SK-N-SH (cell line): ENCODE results near the gene BABAM2. TPM values are rescaled to one million over a fixed set of nuclear protein-coding genes. Genes with fewer than 3 reads are reported as not detected.
A peak's percentile ranks its signal among the peaks of the same experiment; 100 is the strongest.

ENCODE experiments used
- CTCF ChIA-PET: fragments of 300-600, 350-600 bp; formaldehyde crosslinking; extraction: SDS; loops from one replicate; lab custom pipeline; 2021; lab: Yijun Ruan, JAX
- POLR2A ChIA-PET: fragments of 350-600 bp; sonication (Branson Sonifier 250); formaldehyde crosslinking; extraction: SDS; loops from one replicate; lab custom pipeline; 2020; ENCODE audit warnings: antibody characterized with exemption, inconsistent platforms; lab: Yijun Ruan, JAX
- DNase-seq: peaks from one replicate; pipeline ENCODE4 v3.0.0; 2012
- H2AFZ ChIP-seq: fragments of 200-600 bp; sonication (generic); 2 replicates; pipeline ENCODE4 v1.8.1; 2016; ENCODE audit warnings: antibody characterized with exemption, mild to moderate bottlenecking, low read depth
- H3F3A ChIP-seq: fragments of 200-600 bp; sonication (generic); replicated peaks from 2 replicates; pipeline ENCODE3; 2016; ENCODE audit warnings: antibody characterized with exemption, mild to moderate bottlenecking; ENCODE audit not compliant: insufficient read depth
- H3K27ac ChIP-seq, 2 experiments: fragments of 200-500 bp in 1 of 2; fragments of 200-600 bp in 1 of 2; sonication (Bioruptor generic) in 1 of 2; sonication (generic), shearing (Covaris generic) in 1 of 2; 2 replicates each; pipeline versions ENCODE4 v1.5.1 to v1.6.1; 2014 to 2016; ENCODE audit warnings: low read depth in 2 of 2, inconsistent platforms in 1 of 2, low read length in 1 of 2, mild to moderate bottlenecking in 1 of 2, mixed read lengths in 1 of 2
- H3K27me3 ChIP-seq: fragments of 200-600 bp; sonication (generic), shearing (Covaris generic); 2 replicates; pipeline ENCODE4 v1.6.1; 2016; ENCODE audit warnings: mixed run types; ENCODE audit not compliant: insufficient read depth
- H3K36me3 ChIP-seq, 2 experiments: fragments of 200-500 bp in 1 of 2; fragments of 200-600 bp in 1 of 2; sonication (Bioruptor generic) in 1 of 2; sonication (generic) in 1 of 2; replicated peaks in 1 of 2; 2 replicates each; pipeline versions ENCODE3 to v1.5.1; 2014 to 2016; ENCODE audit warnings: low read length in 1 of 2, mild to moderate bottlenecking in 1 of 2; ENCODE audit not compliant: insufficient read depth in 2 of 2, control insufficient read depth in 1 of 2
- H3K4me1 ChIP-seq, 2 experiments: fragments of 200-500 bp in 1 of 2; fragments of 200-600 bp in 1 of 2; sonication (Bioruptor generic) in 1 of 2; sonication (generic), shearing (Covaris generic) in 1 of 2; 2 replicates each; pipeline versions ENCODE4 v1.5.1 to v1.6.1; 2014 to 2016; ENCODE audit warnings: low read depth in 1 of 2, low read length in 1 of 2, mixed run types in 1 of 2; ENCODE audit not compliant: insufficient read depth in 2 of 2, control insufficient read depth in 1 of 2
- H3K4me2 ChIP-seq: fragments of 200-600 bp; sonication (generic), shearing (Covaris generic); 2 replicates; pipeline ENCODE4 v1.6.1; 2017; ENCODE audit warnings: mixed run types
- H3K4me3 ChIP-seq, 2 experiments: fragments of 200-500 bp in 1 of 2; fragments of 200-600 bp in 1 of 2; sonication (Bioruptor generic) in 1 of 2; sonication (generic), shearing (Covaris generic) in 1 of 2; 2 replicates each; pipeline versions ENCODE4 v1.5.1 to v1.8.1; 2014 to 2016; ENCODE audit warnings: low read depth in 2 of 2, inconsistent platforms in 1 of 2, low read length in 1 of 2, mild to moderate bottlenecking in 1 of 2, mixed read lengths in 1 of 2, moderate library complexity in 1 of 2
- H3K79me2 ChIP-seq: fragments of 200-600 bp; sonication (generic); 2 replicates; pipeline ENCODE4 v1.8.1; 2017; ENCODE audit warnings: mild to moderate bottlenecking; ENCODE audit not compliant: insufficient read depth
- H3K9ac ChIP-seq: fragments of 200-600 bp; sonication (generic); 2 replicates; pipeline ENCODE4 v1.6.1; 2017; ENCODE audit warnings: mixed run types
- H3K9me2 ChIP-seq: fragments of 200-600 bp; sonication (generic); 2 replicates; pipeline ENCODE4 v1.6.1; 2017; ENCODE audit warnings: mixed run types
- H3K9me3 ChIP-seq: fragments of 200-600 bp; sonication (generic); 2 replicates; pipeline ENCODE4 v1.6.1; 2017; ENCODE audit warnings: mixed run types, mild to moderate bottlenecking, moderate library complexity
- H4K20me1 ChIP-seq: fragments of 200-600 bp; sonication (generic); 2 replicates; pipeline ENCODE4 v1.6.1; 2017; ENCODE audit warnings: mild to moderate bottlenecking, mixed run types; ENCODE audit not compliant: insufficient read depth
- CTCF ChIP-seq: fragments of 200-600 bp; sonication (generic); IDR thresholded peaks from 2 replicates; pipeline ENCODE4 v1.6.1; 2017; ENCODE audit warnings: antibody characterized with exemption, mild to moderate bottlenecking, moderate library complexity
- ELF1 ChIP-seq: IDR thresholded peaks from 2 replicates; pipeline ENCODE4 v1.4.0; 2012
- EZH2phosphoT487 ChIP-seq: fragments of 200-600 bp; sonication (generic); IDR thresholded peaks from 2 replicates; pipeline ENCODE4 v1.6.1; 2017; ENCODE audit warnings: low read depth, mixed run types, mild to moderate bottlenecking, antibody characterized with exemption, moderate library complexity, borderline replicate concordance
- FOXJ3 ChIP-seq: sonication (generic); formaldehyde crosslinking; IDR thresholded peaks from 2 replicates; pipeline ENCODE4 v1.5.1; 2020; ENCODE audit warnings: mild to moderate bottlenecking, missing genetic modification reagents
- FOXM1 ChIP-seq: IDR thresholded peaks from 2 replicates; pipeline ENCODE4 v1.4.0; 2012; ENCODE audit warnings: low read depth, mild to moderate bottlenecking
- GABPA ChIP-seq: IDR thresholded peaks from 2 replicates; pipeline ENCODE4 v1.4.0; 2012; ENCODE audit warnings: low read depth, mild to moderate bottlenecking
- MAX ChIP-seq: IDR thresholded peaks from 2 replicates; pipeline ENCODE4 v1.4.0; 2012; ENCODE audit warnings: low read depth
- MEF2A ChIP-seq: IDR thresholded peaks from 2 replicates; pipeline ENCODE4 v1.4.0; 2012; ENCODE audit warnings: low read depth, borderline replicate concordance
- MXI1 ChIP-seq: IDR thresholded peaks from 2 replicates; pipeline ENCODE4 v1.6.1; 2012; ENCODE audit warnings: mild to moderate bottlenecking, low read depth, low read length, improper control_type of control experiment
- NRF1 ChIP-seq: IDR thresholded peaks from 2 replicates; pipeline ENCODE4 v1.6.1; 2012; ENCODE audit warnings: low read depth, mild to moderate bottlenecking, low read length
- PBX3 ChIP-seq: IDR thresholded peaks from 2 replicates; pipeline ENCODE4; 2012
- POLR2AphosphoS5 ChIP-seq: IDR thresholded peaks from 2 replicates; pipeline ENCODE4 v1.6.1; 2012; ENCODE audit warnings: low read depth, low read length
- RXRA ChIP-seq: IDR thresholded peaks from 2 replicates; pipeline ENCODE4 v1.4.0; 2012; ENCODE audit warnings: low read depth, mild to moderate bottlenecking, borderline replicate concordance
- SMC3 ChIP-seq: IDR thresholded peaks from 2 replicates; pipeline ENCODE4 v1.6.1; 2012; ENCODE audit warnings: low read depth, low read length, improper control_type of control experiment
- TAF1 ChIP-seq: IDR thresholded peaks from 2 replicates; pipeline ENCODE4 v1.6.1; 2012; ENCODE audit warnings: low read depth, mild to moderate bottlenecking, low read length, moderate library complexity, borderline replicate concordance
- TCF12 ChIP-seq: IDR thresholded peaks from 2 replicates; pipeline ENCODE4 v1.4.0; 2012
- WGBS: methylation state at CpG from one replicate; pipeline ENCODE4 v1.1.6; 2017; ENCODE audit warnings: low lambda C conversion rate; 5-methylcytosine and 5-hydroxymethylcytosine counted together
- polyA plus RNA-seq, 3 experiments: library from polyadenylated mRNA; depleted of rRNA; stranded (reverse); fragments of >200 nt; gene quantifications; 2 replicates each; pipeline ENCODE4 v1.2.3, GENCODE V29; 2012

The BABAM2 gene
- polyA plus RNA-seq, 1 of the 3 experiments (the other 2 are of a cell fraction) = 34.0 TPM

- no peaks in the 10 kb centered on the region for H4K20me1 ChIP-seq
- peaks cover 4 to 13% of the 10 kb centered on the region in 2 experiments; a peak in 3 of 4 replicates for H3K4me1 ChIP-seq
- 95% methylated on average over 2 of the region's 2 CpGs for WGBS
- no peaks in the 10 kb centered on the region for H3K79me2 ChIP-seq
- H3K27me3 ChIP-seq = no peaks in the 10 kb centered on the region
- peak overlapping the region in 1 of 2 experiments; percentile 36; a peak in 2 of 4 replicates for H3K27ac ChIP-seq
- no peaks in the 10 kb centered on the region for H3K36me3 ChIP-seq
- H3F3A ChIP-seq = peaks cover 6% of the 10 kb centered on the region
- no peak overlapping the region for H2AFZ ChIP-seq
- no peak for DNase-seq
- TF ChIP-seq MXI1 (0 out of 2 replicates have a peak, but pooled peaks have one; percentile 29), MEF2A (no peak), PBX3 (no peak), TCF12 (0 out of 2 replicates have a peak, but pooled peaks have one; percentile 11)
- H3K9me2 ChIP-seq = no peaks in the 10 kb centered on the region
- ChIA-PET CTCF (interaction anchor here (0.9 to 1.4 kb wide), 4 partner anchors 9 to 160 kb away, joined by 3 to 5 read pairs (median 4); no protein-coding TSS in a partner anchor), POLR2A (interaction anchor here (0.6 kb wide), 1 partner anchor 10 kb away, joined by 3 read pairs; no protein-coding TSS in a partner anchor)
- no peak overlapping the region for H3K4me3 ChIP-seq
- no peaks in the 10 kb centered on the region for H3K9me3 ChIP-seq
- H3K9ac ChIP-seq = no peak overlapping the region
- no peak overlapping the region for H3K4me2 ChIP-seq
Observed at GRCh38 chr2:27914041-27914804, 23.7 kb downstream of the BABAM2 start.

GRCh38 chr2:27914805-27915175, 24.3 kb downstream of the BABAM2 start:
- peaks cover 4 to 13% of the 10 kb centered on the region in 2 experiments; a peak in 3 of 4 replicates for H3K4me1 ChIP-seq
- POLR2A ChIA-PET = no interaction called here

GRCh38 chr2:27915191-27915590, 24.7 kb downstream of the BABAM2 start:
- Histone ChIP-seq H3K9ac (no peak overlapping the region), H3K36me3 (no peaks in the 10 kb centered on the region), H3K4me2 (no peak overlapping the region), H3K9me3 (no peaks in the 10 kb centered on the region), H2AFZ (no peak overlapping the region), H3K4me3 (no peak overlapping the region), H4K20me1 (no peaks in the 10 kb centered on the region), H3K27me3 (no peaks in the 10 kb centered on the region), H3K9me2 (no peaks in the 10 kb centered on the region), H3K27ac (no peak overlapping the region), H3K4me1 (peaks cover 4 to 15% of the 10 kb centered on the region in 2 experiments; a peak in 3 of 4 replicates), H3K79me2 (no peaks in the 10 kb centered on the region), H3F3A (peaks cover 6% of the 10 kb centered on the region)
- DNase-seq = no peak
- ChIA-PET POLR2A (no interaction called here), CTCF (interaction anchor here (1.4 kb wide), 1 partner anchor 43 kb away, joined by 5 read pairs; no protein-coding TSS in a partner anchor)
- 76% methylated on average over 5 of the region's 5 CpGs for WGBS
- TF ChIP-seq POLR2AphosphoS5 (no peak), EZH2phosphoT487 (no peak), NRF1 (no peak), MXI1 (no peak), FOXM1 (no peak), MEF2A (no peak), ELF1 (no peak), PBX3 (no peak), CTCF (no peak), SMC3 (no peak)

More at GRCh38 chr2:27914805-27915175, 24.3 kb downstream of the BABAM2 start:
- CTCF ChIA-PET = interaction anchor here (1.0 to 1.4 kb wide), 2 partner anchors 42 to 160 kb away, joined by 3 to 5 read pairs; no protein-coding TSS in a partner anchor
- H3K4me2 ChIP-seq = no peak overlapping the region
- TF ChIP-seq GABPA (no peak), RXRA (no peak), NRF1 (no peak), FOXJ3 (CRISPR knock-in tag) (no peak), EZH2phosphoT487 (no peak), TAF1 (no peak), MAX (no peak)
- no peaks in the 10 kb centered on the region for H3K9me2 ChIP-seq
- peaks cover 6% of the 10 kb centered on the region for H3F3A ChIP-seq
- no peaks in the 10 kb centered on the region for H3K9me3 ChIP-seq
- no peaks in the 10 kb centered on the region for H4K20me1 ChIP-seq
- H3K36me3 ChIP-seq = no peaks in the 10 kb centered on the region
- DNase-seq = no peak
- H3K79me2 ChIP-seq = no peaks in the 10 kb centered on the region
- no peak overlapping the region for H2AFZ ChIP-seq
- no peak overlapping the region for H3K4me3 ChIP-seq
- H3K27ac ChIP-seq = no peak overlapping the region
- no peak overlapping the region for H3K9ac ChIP-seq
- no peaks in the 10 kb centered on the region for H3K27me3 ChIP-seq
